Liver (tissue), 9 donors: ENCODE measurements around the gene NDST1. TPM values are rescaled to one million over a fixed set of nuclear protein-coding genes. Genes with fewer than 3 reads are reported as not detected.
A peak's percentile ranks its signal among the peaks of the same experiment; 100 is the strongest.

Source experiments
- DNase-seq: peaks from one replicate; pipeline ENCODE4 v3.0.0-alpha.2; 2017; ENCODE audit warnings: low spot score
- H3K27ac ChIP-seq, 2 donors: one replicate each; pipeline ENCODE4 v1.7.0; 2013; ENCODE audit warnings: inconsistent platforms in 2 of 2, low read length in 2 of 2, control low read depth in 1 of 2, low read depth in 1 of 2, mild to moderate bottlenecking in 1 of 2
- H3K27me3 ChIP-seq, 4 donors: one replicate each; pipeline versions ENCODE4 v1.6.1 to v1.7.0; 2013; ENCODE audit warnings: low read length in 3 of 4, inconsistent platforms in 1 of 4, mild to moderate bottlenecking in 1 of 4, moderate library complexity in 1 of 4; ENCODE audit not compliant: control insufficient read depth in 4 of 4, insufficient read depth in 4 of 4
- H3K36me3 ChIP-seq, 4 donors: one replicate each; pipeline versions ENCODE4 v1.6.1 to v1.7.0; 2013; ENCODE audit warnings: low read length in 3 of 4, mild to moderate bottlenecking in 3 of 4, low read depth in 1 of 4, moderate library complexity in 1 of 4; ENCODE audit not compliant: control insufficient read depth in 4 of 4, insufficient read depth in 3 of 4
- H3K4me1 ChIP-seq, 4 donors: one replicate each; pipeline versions ENCODE4 v1.6.1 to v1.7.0; 2013; ENCODE audit warnings: low read length in 3 of 4, mild to moderate bottlenecking in 3 of 4, moderate library complexity in 1 of 4; ENCODE audit not compliant: control insufficient read depth in 4 of 4, insufficient read depth in 4 of 4
- H3K4me3 ChIP-seq, 3 donors: one replicate each; pipeline versions ENCODE4 v1.6.1 to v1.7.0; 2013; ENCODE audit warnings: low read length in 3 of 3, control low read depth in 1 of 3, low read depth in 1 of 3, mild to moderate bottlenecking in 1 of 3
- H3K9ac ChIP-seq, 2 donors: one replicate each; pipeline ENCODE4 v1.7.0; 2013; ENCODE audit warnings: low read length in 2 of 2, mild to moderate bottlenecking in 2 of 2, moderate library complexity in 2 of 2, control low read depth in 1 of 2, low read depth in 1 of 2
- H3K9me3 ChIP-seq, 4 donors: one replicate each; pipeline versions ENCODE4 v1.6.1 to v1.7.0; 2013; ENCODE audit warnings: low read length in 3 of 4; ENCODE audit not compliant: control insufficient read depth in 4 of 4
- EGR1 ChIP-seq, 2 donors: IDR thresholded peaks; 2 replicates each; pipeline ENCODE4 v1.6.1; 2016 to 2018; ENCODE audit warnings: antibody characterized with exemption in 2 of 2, low read depth in 2 of 2
- FOXA1 ChIP-seq: IDR thresholded peaks from 2 replicates; pipeline ENCODE4 v1.6.1; 2016; ENCODE audit warnings: antibody characterized with exemption
- GABPA ChIP-seq, 2 donors: IDR thresholded peaks in 1 of 2; conservative IDR thresholded peaks in 1 of 2; 2 replicates each; pipeline ENCODE4 v1.6.1; 2016; ENCODE audit warnings: antibody characterized with exemption in 2 of 2, mild to moderate bottlenecking in 1 of 2, moderate library complexity in 1 of 2
- HNF4A ChIP-seq, 2 donors: conservative IDR thresholded peaks; 2 replicates each; pipeline ENCODE4 v1.6.1; 2016; ENCODE audit warnings: antibody characterized with exemption in 2 of 2, mild to moderate bottlenecking in 2 of 2
- HNF4G ChIP-seq: IDR thresholded peaks from 2 replicates; pipeline ENCODE4 v1.6.1; 2016; ENCODE audit warnings: antibody characterized with exemption
- JUND ChIP-seq, 2 donors: IDR thresholded peaks; 2 replicates each; pipeline ENCODE4 v1.6.1; 2016; ENCODE audit warnings: antibody characterized with exemption in 2 of 2
- NR2F2 ChIP-seq: IDR thresholded peaks from 2 replicates; pipeline ENCODE4 v1.6.1; 2016; ENCODE audit warnings: antibody characterized with exemption
- RAD21 ChIP-seq, 2 donors: IDR thresholded peaks; 2 replicates each; pipeline ENCODE4 v1.6.1; 2016; ENCODE audit warnings: antibody characterized with exemption in 2 of 2, mild to moderate bottlenecking in 2 of 2
- RXRA ChIP-seq, 2 donors: IDR thresholded peaks; 2 replicates each; pipeline ENCODE4 v1.6.1; 2017 to 2018; ENCODE audit warnings: antibody characterized with exemption in 2 of 2, mild to moderate bottlenecking in 1 of 2
- SP1 ChIP-seq: IDR thresholded peaks from 2 replicates; pipeline ENCODE4 v1.6.1; 2018; ENCODE audit warnings: antibody characterized with exemption, mild to moderate bottlenecking
- TAF1 ChIP-seq: conservative IDR thresholded peaks from 2 replicates; pipeline ENCODE4 v1.6.1; 2016; ENCODE audit warnings: antibody characterized with exemption, mild to moderate bottlenecking
- YY1 ChIP-seq: IDR thresholded peaks from 2 replicates; pipeline ENCODE4 v1.6.1; 2016; ENCODE audit warnings: antibody characterized with exemption, mild to moderate bottlenecking
- WGBS: extraction: QIAGEN DNeasy Blood & Tissue Kit; methylation state at CpG from one replicate; pipeline ENCODE4 v1.1.7; 2013; 5-methylcytosine and 5-hydroxymethylcytosine counted together
- polyA plus RNA-seq, 2 donors: library from polyadenylated mRNA; stranded (reverse) in 1 of 2; unstranded in 1 of 2; fragments of 200-250 nt in 1 of 2; fragments of >200 nt in 1 of 2; fragmentation: Nextera tagmentation in 1 of 2; extraction: Ambion mirVana in 1 of 2; gene quantifications; one replicate each; pipeline versions ENCODE4 v1.2.1 to v1.2.3, GENCODE V29; 2013 to 2015
- total RNA-seq, 2 donors: library from RNA; depleted of rRNA; stranded (reverse); fragments of >200 nt; gene quantifications; one replicate each; pipeline ENCODE4 v1.2.3, GENCODE V29; 2014
- TF ChIP-seq, protein P1 (sequence below): IDR thresholded peaks from 2 replicates; pipeline ENCODE4 v1.6.1; 2016; ENCODE audit warnings: antibody characterized with exemption
- TF ChIP-seq, protein P2 (sequence below): IDR thresholded peaks from 2 replicates; pipeline ENCODE4 v1.6.1; 2016; ENCODE audit warnings: antibody characterized with exemption
- TF ChIP-seq, protein P3 (sequence below): IDR thresholded peaks from 2 replicates; pipeline ENCODE4 v1.6.1; 2016; ENCODE audit warnings: antibody characterized with exemption
- donor health status: healthy.
- donor health status: healthy.
- donor health status: healthy.
- donor health status: healthy.
- donor health status: healthy.

The NDST1 gene
- total and polyA plus RNA-seq, 4 donors: 10.3 to 103 (median 39.0) TPM

DNA sequence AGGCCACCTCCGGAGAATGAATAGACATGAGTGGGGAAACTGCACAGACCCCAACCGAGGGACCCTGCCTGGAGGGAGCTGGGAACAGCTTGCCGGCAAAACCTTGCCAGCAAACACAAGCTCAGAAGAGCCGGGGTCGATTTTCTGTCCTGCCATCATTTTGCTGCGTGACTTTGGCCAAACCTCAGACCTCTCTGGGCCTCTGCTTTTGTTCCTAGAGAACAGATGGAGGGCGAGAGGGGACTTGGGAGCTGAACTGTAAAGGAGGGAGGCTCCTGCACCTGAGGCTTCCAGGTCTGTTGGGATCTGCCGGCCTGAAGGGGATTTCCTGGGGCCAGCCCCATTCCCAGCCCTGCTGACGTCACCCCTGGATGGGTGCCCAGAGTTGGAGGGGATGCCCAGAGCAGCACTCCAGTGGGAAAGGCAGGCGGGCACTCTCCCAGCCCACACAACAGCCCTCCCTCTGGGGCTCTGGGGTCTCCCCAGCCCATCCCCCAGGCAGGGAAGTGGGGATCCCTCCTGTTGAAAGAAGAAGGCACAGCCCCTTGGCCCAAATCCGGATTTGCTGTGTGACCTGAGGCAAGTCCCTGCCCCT lies 92.1 kb downstream of the NDST1 start:
- no peaks in the 10 kb centered on the region for H3K27me3 ChIP-seq
- TF ChIP-seq RAD21 (IDR thresholded peaks at IDR 0.05) (peak in 1 of 2 donors; percentile 9), RXRA (IDR thresholded peaks at IDR 0.05) (no peak)
- H3K4me3 ChIP-seq: no peak overlapping the region
- no peaks in the 10 kb centered on the region for H3K36me3 ChIP-seq
- 49% methylated on average over 11 of the region's 11 CpGs for WGBS
- peak overlapping the region in 1 of 2 donors; percentile 17 for H3K9ac ChIP-seq
- peak; percentile 57 for DNase-seq
- H3K27ac ChIP-seq: no peak overlapping the region
- H3K4me1 ChIP-seq: peaks cover 0 to 14% (median 9%) of the 10 kb centered on the region in 4 donors
- no peaks in the 10 kb centered on the region for H3K9me3 ChIP-seq

DNA sequence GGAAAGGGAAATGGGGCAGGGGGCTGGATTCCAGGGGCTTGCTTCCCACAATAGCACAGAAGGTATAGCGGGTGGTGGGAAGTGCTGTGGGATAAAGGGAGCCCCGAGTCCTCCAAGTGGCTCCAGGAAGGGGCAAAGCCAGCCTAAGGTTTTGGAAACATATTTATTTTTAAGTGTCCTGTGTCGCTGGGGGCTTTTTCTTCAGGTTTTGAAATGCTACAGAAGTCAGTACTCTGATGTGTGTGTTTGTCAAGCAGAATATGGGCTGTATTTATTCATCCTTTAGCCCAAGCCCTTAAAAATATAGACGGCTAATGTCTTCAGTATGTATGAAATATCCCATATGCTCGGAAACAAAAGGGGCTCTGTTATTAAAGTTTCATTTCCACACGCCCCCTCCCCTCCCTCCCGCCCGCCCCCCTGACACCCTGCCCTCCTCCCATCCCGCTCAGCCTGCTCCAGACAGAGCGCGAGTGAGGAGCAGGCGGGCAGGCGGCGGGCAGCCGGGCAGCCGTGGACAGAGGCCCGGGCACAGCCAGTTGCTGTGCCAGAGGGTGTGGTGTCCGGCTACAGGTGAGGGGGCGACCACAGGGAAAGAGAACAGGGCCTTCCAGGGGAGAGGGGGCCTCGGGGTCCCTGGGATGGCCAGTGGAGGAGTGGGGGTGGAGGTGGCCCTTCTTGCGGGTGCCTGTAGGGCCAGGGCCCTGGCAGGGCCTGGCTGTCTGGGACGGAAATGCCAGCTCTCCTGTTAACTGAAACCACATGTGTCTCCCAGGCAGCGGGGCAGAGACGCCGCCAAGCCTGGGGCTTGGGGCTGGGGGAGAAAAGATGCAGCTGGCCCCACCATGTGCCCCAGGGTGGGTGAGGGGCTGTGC lies 92.9 kb downstream of the NDST1 start:
- H3K9me3 ChIP-seq: no peaks in the 10 kb centered on the region
- H3K9ac ChIP-seq: peak overlapping the region in 1 of 2 donors; percentile 15
- WGBS: 90% methylated on average over 25 of the region's 25 CpGs
- TF ChIP-seq FOXA1 (no peak), RXRA (IDR thresholded peaks at IDR 0.05) (no peak), JUND (IDR thresholded peaks at IDR 0.05) (no peak), SP1 (no peak), NR2F2 (no peak), TAF1 (no peak), HNF4A (conservative IDR thresholded peaks at IDR 0.05) (no peak), GABPA (IDR thresholded peaks at IDR 0.05 in 1 of 2, conservative IDR thresholded peaks at IDR 0.05 in 1 of 2) (no peak)
- TF ChIP-seq, protein P1, sequence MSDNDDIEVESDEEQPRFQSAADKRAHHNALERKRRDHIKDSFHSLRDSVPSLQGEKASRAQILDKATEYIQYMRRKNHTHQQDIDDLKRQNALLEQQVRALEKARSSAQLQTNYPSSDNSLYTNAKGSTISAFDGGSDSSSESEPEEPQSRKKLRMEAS: no peak
- TF ChIP-seq, protein P2, sequence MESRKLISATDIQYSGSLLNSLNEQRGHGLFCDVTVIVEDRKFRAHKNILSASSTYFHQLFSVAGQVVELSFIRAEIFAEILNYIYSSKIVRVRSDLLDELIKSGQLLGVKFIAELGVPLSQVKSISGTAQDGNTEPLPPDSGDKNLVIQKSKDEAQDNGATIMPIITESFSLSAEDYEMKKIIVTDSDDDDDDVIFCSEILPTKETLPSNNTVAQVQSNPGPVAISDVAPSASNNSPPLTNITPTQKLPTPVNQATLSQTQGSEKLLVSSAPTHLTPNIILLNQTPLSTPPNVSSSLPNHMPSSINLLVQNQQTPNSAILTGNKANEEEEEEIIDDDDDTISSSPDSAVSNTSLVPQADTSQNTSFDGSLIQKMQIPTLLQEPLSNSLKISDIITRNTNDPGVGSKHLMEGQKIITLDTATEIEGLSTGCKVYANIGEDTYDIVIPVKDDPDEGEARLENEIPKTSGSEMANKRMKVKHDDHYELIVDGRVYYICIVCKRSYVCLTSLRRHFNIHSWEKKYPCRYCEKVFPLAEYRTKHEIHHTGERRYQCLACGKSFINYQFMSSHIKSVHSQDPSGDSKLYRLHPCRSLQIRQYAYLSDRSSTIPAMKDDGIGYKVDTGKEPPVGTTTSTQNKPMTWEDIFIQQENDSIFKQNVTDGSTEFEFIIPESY: no peak
- no peak overlapping the region for H3K4me3 ChIP-seq
- no peak overlapping the region for H3K27ac ChIP-seq
- DNase-seq: no peak
- H3K36me3 ChIP-seq: no peaks in the 10 kb centered on the region
- H3K4me1 ChIP-seq: peaks cover 0 to 14% (median 9%) of the 10 kb centered on the region in 4 donors
- no peaks in the 10 kb centered on the region for H3K27me3 ChIP-seq

DNA sequence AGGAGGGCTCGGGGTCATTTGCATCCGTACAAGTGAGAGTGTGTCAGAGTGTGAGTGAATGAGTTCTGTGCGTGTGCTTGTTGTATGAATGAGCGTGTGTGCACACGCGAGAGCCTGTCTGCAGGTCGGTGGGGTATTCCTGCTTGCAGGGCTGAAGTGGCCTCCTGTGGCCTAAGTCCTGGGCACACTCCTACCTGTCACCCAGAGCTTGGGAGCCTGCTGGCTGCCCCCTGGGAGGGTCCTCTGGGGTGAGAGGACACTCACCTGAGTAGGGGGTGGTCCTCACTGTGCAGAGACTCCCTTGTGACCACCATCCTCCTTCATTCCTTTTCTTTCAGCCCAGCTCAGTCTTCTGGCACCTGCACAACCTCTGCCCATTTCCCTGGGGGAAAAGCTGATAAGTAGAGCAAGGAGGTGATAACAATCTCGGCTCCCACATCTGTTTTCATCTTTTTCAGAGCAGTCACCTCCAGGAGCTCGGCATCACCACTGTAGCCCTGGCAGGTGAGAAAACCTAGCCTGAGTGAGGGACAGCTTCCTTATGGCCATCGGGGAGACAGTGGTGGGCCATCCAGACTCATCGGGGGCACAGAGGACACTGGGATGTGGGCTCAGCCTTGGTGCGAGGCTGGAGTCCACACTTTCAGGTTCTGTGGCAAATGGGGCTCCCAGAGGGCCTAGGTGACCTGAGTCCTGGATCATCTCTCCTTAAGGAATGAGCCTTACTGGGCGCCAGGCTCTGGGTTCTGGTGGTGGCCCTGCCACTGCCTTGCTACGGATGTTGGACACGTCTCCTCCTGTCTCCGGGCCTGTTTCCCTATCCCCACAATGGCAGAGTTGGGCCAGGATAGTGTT lies 93.8 kb downstream of the NDST1 start:
- peaks cover 0 to 14% (median 9%) of the 10 kb centered on the region in 4 donors for H3K4me1 ChIP-seq
- no peaks in the 10 kb centered on the region for H3K27me3 ChIP-seq
- H3K36me3 ChIP-seq: no peaks in the 10 kb centered on the region
- H3K4me3 ChIP-seq: no peak overlapping the region
- no peak for DNase-seq
- no peak overlapping the region for H3K27ac ChIP-seq
- no peak overlapping the region for H3K9ac ChIP-seq
- H3K9me3 ChIP-seq: no peaks in the 10 kb centered on the region
- no peak for TF ChIP-seq JUND (IDR thresholded peaks at IDR 0.05)
- TF ChIP-seq RAD21 (IDR thresholded peaks at IDR 0.05): no peak
- no peak for TF ChIP-seq EGR1 (IDR thresholded peaks at IDR 0.05; ENCODE audit: low read depth in 2 of 2)
- TF ChIP-seq, protein P3, sequence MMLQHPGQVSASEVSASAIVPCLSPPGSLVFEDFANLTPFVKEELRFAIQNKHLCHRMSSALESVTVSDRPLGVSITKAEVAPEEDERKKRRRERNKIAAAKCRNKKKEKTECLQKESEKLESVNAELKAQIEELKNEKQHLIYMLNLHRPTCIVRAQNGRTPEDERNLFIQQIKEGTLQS: no peak
- TF ChIP-seq RXRA (IDR thresholded peaks at IDR 0.05): no peak
- TF ChIP-seq YY1: no peak
- TF ChIP-seq NR2F2: no peak
- no peak for TF ChIP-seq HNF4A (conservative IDR thresholded peaks at IDR 0.05)
- no peak for TF ChIP-seq HNF4G
- no peak for TF ChIP-seq GABPA (IDR thresholded peaks at IDR 0.05 in 1 of 2, conservative IDR thresholded peaks at IDR 0.05 in 1 of 2)
- WGBS: 89% methylated on average over 16 of the region's 16 CpGs
